ENCODE results near the gene CEP295NL. TPM values are rescaled to one million over a fixed set of nuclear protein-coding genes. Genes with fewer than 3 reads are reported as not detected.

Gene CEP295NL
- total RNA-seq, 1 experiment from 2014 or later: 3.6 TPM

GRCh38 chr17:78940708-78941107, 37.7 kb upstream of the CEP295NL start:
- ChIA-PET CTCF (no interaction called here), POLR2A (ENCODE audit: unreplicated experiment) (no interaction called here)
- Histone ChIP-seq H4K20me1 (ENCODE audit: insufficient read depth) (no peaks in the 10 kb centered on the region), H3F3A (ENCODE audit: insufficient read depth, low read depth) (no peaks in the 10 kb centered on the region), H3K4me3 (no peak overlapping the region), H3K27ac (no peak overlapping the region), H3K4me1 (replicated peaks; ENCODE audit: insufficient read depth) (no peaks in the 10 kb centered on the region), H3K4me2 (no peak overlapping the region), H3K27me3 (ENCODE audit: insufficient read depth, low read depth) (no peaks in the 10 kb centered on the region), H3K9me2 (ENCODE audit: insufficient read depth) (no peaks in the 10 kb centered on the region), H3K79me2 (ENCODE audit: low read depth) (no peaks in the 10 kb centered on the region), H2AFZ (no peak overlapping the region), H3K9me3 (ENCODE audit: insufficient read depth, low read depth) (no peaks in the 10 kb centered on the region), H3K36me3 (ENCODE audit: low read depth) (no peaks in the 10 kb centered on the region)
- TF ChIP-seq, protein P1, sequence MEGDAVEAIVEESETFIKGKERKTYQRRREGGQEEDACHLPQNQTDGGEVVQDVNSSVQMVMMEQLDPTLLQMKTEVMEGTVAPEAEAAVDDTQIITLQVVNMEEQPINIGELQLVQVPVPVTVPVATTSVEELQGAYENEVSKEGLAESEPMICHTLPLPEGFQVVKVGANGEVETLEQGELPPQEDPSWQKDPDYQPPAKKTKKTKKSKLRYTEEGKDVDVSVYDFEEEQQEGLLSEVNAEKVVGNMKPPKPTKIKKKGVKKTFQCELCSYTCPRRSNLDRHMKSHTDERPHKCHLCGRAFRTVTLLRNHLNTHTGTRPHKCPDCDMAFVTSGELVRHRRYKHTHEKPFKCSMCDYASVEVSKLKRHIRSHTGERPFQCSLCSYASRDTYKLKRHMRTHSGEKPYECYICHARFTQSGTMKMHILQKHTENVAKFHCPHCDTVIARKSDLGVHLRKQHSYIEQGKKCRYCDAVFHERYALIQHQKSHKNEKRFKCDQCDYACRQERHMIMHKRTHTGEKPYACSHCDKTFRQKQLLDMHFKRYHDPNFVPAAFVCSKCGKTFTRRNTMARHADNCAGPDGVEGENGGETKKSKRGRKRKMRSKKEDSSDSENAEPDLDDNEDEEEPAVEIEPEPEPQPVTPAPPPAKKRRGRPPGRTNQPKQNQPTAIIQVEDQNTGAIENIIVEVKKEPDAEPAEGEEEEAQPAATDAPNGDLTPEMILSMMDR (conservative IDR thresholded peaks at IDR 0.05): no peak
- no peak for TF ChIP-seq EZH2 (IDR thresholded peaks at IDR 0.05; ENCODE audit: low read depth)
- DNase-seq: no peak
- no TSS peak for BruUV-seq (replicated peaks)
- intact Hi-C loops (cut with micrococcal nuclease; ENCODE audit: unreplicated experiment): no loop called here

DNA sequence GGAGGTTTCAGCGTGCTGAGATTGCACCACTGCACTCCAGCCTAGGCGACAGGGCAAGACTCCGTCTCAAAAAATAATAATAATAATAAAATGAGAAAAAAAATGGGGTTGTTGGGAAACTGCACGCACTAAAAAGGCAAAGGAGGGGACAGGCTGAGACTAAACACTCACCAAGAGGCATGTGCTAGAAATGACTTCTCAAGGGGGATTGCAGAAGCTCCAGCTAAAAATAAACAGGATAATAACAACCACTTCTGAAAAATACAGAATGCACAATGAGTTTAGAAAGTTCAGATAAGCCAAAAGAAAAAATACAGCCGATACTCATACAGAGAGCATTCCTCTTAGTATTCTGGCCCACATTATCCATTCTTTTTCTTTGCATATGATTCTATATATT, 37.3 kb upstream of the CEP295NL start:
- Histone ChIP-seq H3K79me2 (ENCODE audit: low read depth) (no peaks in the 10 kb centered on the region), H4K20me1 (ENCODE audit: insufficient read depth) (no peaks in the 10 kb centered on the region), H3K27ac (no peak overlapping the region), H3K4me1 (replicated peaks; ENCODE audit: insufficient read depth) (peaks cover 2% of the 10 kb centered on the region), H3K4me2 (no peak overlapping the region), H3K4me3 (no peak overlapping the region), H3K9me2 (ENCODE audit: insufficient read depth) (no peaks in the 10 kb centered on the region), H3K27me3 (ENCODE audit: insufficient read depth, low read depth) (no peaks in the 10 kb centered on the region), H3F3A (ENCODE audit: insufficient read depth, low read depth) (peaks cover under 1% of the 10 kb centered on the region; the same call in 1 of the 2 replicates), H2AFZ (no peak overlapping the region), H3K9me3 (ENCODE audit: insufficient read depth, low read depth) (no peaks in the 10 kb centered on the region), H3K36me3 (ENCODE audit: low read depth) (no peaks in the 10 kb centered on the region)
- no TSS peak for BruUV-seq (replicated peaks)
- no peak for DNase-seq
- intact Hi-C loops (cut with micrococcal nuclease; ENCODE audit: unreplicated experiment): no loop called here
- ChIA-PET CTCF (no interaction called here), POLR2A (ENCODE audit: unreplicated experiment) (no interaction called here)
- TF ChIP-seq, protein P1 (conservative IDR thresholded peaks at IDR 0.05): no peak
- TF ChIP-seq EZH2 (IDR thresholded peaks at IDR 0.05; ENCODE audit: low read depth): no peak

DNA sequence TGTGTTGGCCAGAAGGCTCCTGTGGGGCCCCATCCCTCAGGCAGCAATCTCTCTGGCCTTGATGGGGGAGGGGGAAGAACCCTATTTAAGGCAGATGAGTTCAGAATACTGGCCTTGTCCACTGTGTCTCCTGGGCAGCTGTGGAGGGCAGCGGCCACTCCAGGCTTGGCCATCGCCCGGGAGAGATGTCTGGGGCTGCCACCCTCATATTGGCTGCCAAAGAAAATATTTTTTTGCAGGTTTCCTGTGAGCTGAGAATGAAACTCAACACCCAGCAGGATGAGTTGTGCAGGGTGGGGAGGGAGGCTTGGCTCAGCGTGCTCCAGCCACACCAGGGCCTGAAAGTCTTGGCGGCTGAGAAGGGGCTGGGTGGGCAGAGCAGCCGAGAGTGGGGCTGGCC, 36.6 kb upstream of the CEP295NL start:
- Histone ChIP-seq H3K4me1 (replicated peaks; ENCODE audit: insufficient read depth) (peaks cover 9% of the 10 kb centered on the region), H3K27me3 (ENCODE audit: insufficient read depth, low read depth) (no peaks in the 10 kb centered on the region), H3K79me2 (ENCODE audit: low read depth) (no peaks in the 10 kb centered on the region), H2AFZ (no peak overlapping the region), H3K9me3 (ENCODE audit: insufficient read depth, low read depth) (no peaks in the 10 kb centered on the region), H3K27ac (no peak overlapping the region), H3F3A (ENCODE audit: insufficient read depth, low read depth) (peaks cover 7% of the 10 kb centered on the region; the same call in 1 of the 2 replicates), H3K4me3 (no peak overlapping the region), H4K20me1 (ENCODE audit: insufficient read depth) (no peaks in the 10 kb centered on the region), H3K9me2 (ENCODE audit: insufficient read depth) (no peaks in the 10 kb centered on the region), H3K4me2 (no peak overlapping the region), H3K36me3 (ENCODE audit: low read depth) (no peaks in the 10 kb centered on the region)
- BruUV-seq (replicated peaks): no TSS peak
- ChIA-PET POLR2A (ENCODE audit: unreplicated experiment) (no interaction called here), CTCF (no interaction called here)
- intact Hi-C loops (cut with micrococcal nuclease; ENCODE audit: unreplicated experiment): no loop called here
- no peak for DNase-seq
- no peak for TF ChIP-seq EZH2 (IDR thresholded peaks at IDR 0.05; ENCODE audit: low read depth)
- TF ChIP-seq, protein P1 (conservative IDR thresholded peaks at IDR 0.05): no peak

Data from PC-9 (cell line).